ENCODE data around the gene MRAP. TPM values are rescaled to one million over a fixed set of nuclear protein-coding genes. Genes with fewer than 3 reads are reported as not detected.

The MRAP gene
- total and polyA plus RNA-seq, 2 experiments from 2014 or later, result not detected

- no peaks in the 10 kb centered on the region for H3K9me3 ChIP-seq (ENCODE audit: low read depth)
- 89 to 92% methylated on average over 6 of the region's 6 CpGs for WGBS, 2 experiments (ENCODE audit: low coverage in 1 of 2, low lambda C conversion rate in 2 of 2, missing lambda C conversion rate in 2 of 2)
- no peaks in the 10 kb centered on the region for H4K20me1 ChIP-seq (ENCODE audit: insufficient read depth)
- H2AFZ ChIP-seq, result no peak overlapping the region
- no peak overlapping the region for H3K9ac ChIP-seq
- H3K4me1 ChIP-seq (ENCODE audit: insufficient read depth), result 0 out of 2 replicates have a peak, but pooled peaks cover 1% of the 10 kb centered on the region
- H3K27me3 ChIP-seq (replicated peaks; ENCODE audit: insufficient read depth), result no peaks in the 10 kb centered on the region
- H3K36me3 ChIP-seq (ENCODE audit: low read depth), result no peaks in the 10 kb centered on the region
- H3K9me2 ChIP-seq (ENCODE audit: insufficient read depth), result no peaks in the 10 kb centered on the region
- H3F3A ChIP-seq (ENCODE audit: insufficient read depth), result peaks cover 5% of the 10 kb centered on the region; the same call in 1 of the 2 replicates
- H3K4me3 ChIP-seq, result no peak overlapping the region
- no peak overlapping the region for H3K4me2 ChIP-seq (ENCODE audit: unreplicated experiment)
- no peak for DNase-seq
- no peak for TF ChIP-seq EZH2phosphoT487 (IDR thresholded peaks at IDR 0.05; ENCODE audit: insufficient read depth, low read depth)
- no peak for TF ChIP-seq EZH2 (IDR thresholded peaks at IDR 0.05; ENCODE audit: insufficient read depth, poor library complexity, severe bottlenecking)
- in situ Hi-C loops (cut with MboI), result no loop called here
- H3K27ac ChIP-seq, result no peak overlapping the region
- peaks cover 5% of the 10 kb centered on the region for H3K79me2 ChIP-seq (ENCODE audit: insufficient read depth)
Measured at GRCh38 chr21:32282992-32283391, 15.7 kb upstream of the MRAP start.

GRCh38 chr21:32285476-32285875, 13.2 kb upstream of the MRAP start:
- Histone ChIP-seq H3K9ac (no peak overlapping the region), H3K27me3 (replicated peaks; ENCODE audit: insufficient read depth) (no peaks in the 10 kb centered on the region), H3F3A (ENCODE audit: insufficient read depth) (no peaks in the 10 kb centered on the region), H3K4me2 (ENCODE audit: unreplicated experiment) (no peak overlapping the region), H3K79me2 (ENCODE audit: insufficient read depth) (0 out of 2 replicates have a peak, but pooled peaks cover 5% of the 10 kb centered on the region), H4K20me1 (ENCODE audit: insufficient read depth) (no peaks in the 10 kb centered on the region), H3K27ac (no peak overlapping the region), H2AFZ (no peak overlapping the region), H3K36me3 (ENCODE audit: low read depth) (no peaks in the 10 kb centered on the region), H3K9me3 (ENCODE audit: low read depth) (no peaks in the 10 kb centered on the region), H3K9me2 (ENCODE audit: insufficient read depth) (no peaks in the 10 kb centered on the region), H3K4me3 (no peak overlapping the region), H3K4me1 (ENCODE audit: insufficient read depth) (no peaks in the 10 kb centered on the region)
- TF ChIP-seq EZH2 (IDR thresholded peaks at IDR 0.05; ENCODE audit: insufficient read depth, poor library complexity, severe bottlenecking), result no peak
- TF ChIP-seq EZH2phosphoT487 (IDR thresholded peaks at IDR 0.05; ENCODE audit: insufficient read depth, low read depth), result no peak
- DNase-seq, result no peak
- in situ Hi-C loops (cut with MboI), result no loop called here
- WGBS, 2 experiments (ENCODE audit: low coverage in 1 of 2, low lambda C conversion rate in 2 of 2, missing lambda C conversion rate in 2 of 2), result 86 to 90% methylated on average over 4 of the region's 4 CpGs

- in situ Hi-C loops (cut with MboI), result no loop called here
- Histone ChIP-seq H3K4me2 (ENCODE audit: unreplicated experiment) (no peak overlapping the region), H3K4me3 (no peak overlapping the region), H3K9ac (no peak overlapping the region), H3K27ac (no peak overlapping the region), H3F3A (ENCODE audit: insufficient read depth) (no peaks in the 10 kb centered on the region), H3K4me1 (ENCODE audit: insufficient read depth) (no peaks in the 10 kb centered on the region), H3K9me2 (ENCODE audit: insufficient read depth) (no peaks in the 10 kb centered on the region), H4K20me1 (ENCODE audit: insufficient read depth) (no peaks in the 10 kb centered on the region), H3K27me3 (replicated peaks; ENCODE audit: insufficient read depth) (no peaks in the 10 kb centered on the region), H3K9me3 (ENCODE audit: low read depth) (no peaks in the 10 kb centered on the region), H3K79me2 (ENCODE audit: insufficient read depth) (no peaks in the 10 kb centered on the region), H3K36me3 (ENCODE audit: low read depth) (no peaks in the 10 kb centered on the region), H2AFZ (no peak overlapping the region)
- DNase-seq, result no peak
- 88 to 93% methylated on average over 7 of the region's 7 CpGs for whole genome bisulfite sequencing, 2 experiments (ENCODE audit: low coverage in 1 of 2, low lambda C conversion rate in 2 of 2, missing lambda C conversion rate in 2 of 2)
- TF ChIP-seq EZH2phosphoT487 (IDR thresholded peaks at IDR 0.05; ENCODE audit: insufficient read depth, low read depth), result no peak
- no peak for TF ChIP-seq EZH2 (IDR thresholded peaks at IDR 0.05; ENCODE audit: insufficient read depth, poor library complexity, severe bottlenecking)
Measured at GRCh38 chr21:32297449-32297848, 1.2 kb upstream of the MRAP start.

- Histone ChIP-seq H3K79me2 (ENCODE audit: insufficient read depth) (no peaks in the 10 kb centered on the region), H3K4me2 (ENCODE audit: unreplicated experiment) (no peak overlapping the region), H3K4me3 (no peak overlapping the region), H3K4me1 (ENCODE audit: insufficient read depth) (no peaks in the 10 kb centered on the region), H3K9me3 (ENCODE audit: low read depth) (no peaks in the 10 kb centered on the region), H3K27me3 (replicated peaks; ENCODE audit: insufficient read depth) (no peaks in the 10 kb centered on the region), H3K9ac (no peak overlapping the region), H3K9me2 (ENCODE audit: insufficient read depth) (no peaks in the 10 kb centered on the region), H3K27ac (no peak overlapping the region), H3F3A (ENCODE audit: insufficient read depth) (no peaks in the 10 kb centered on the region), H3K36me3 (ENCODE audit: low read depth) (no peaks in the 10 kb centered on the region), H4K20me1 (ENCODE audit: insufficient read depth) (no peaks in the 10 kb centered on the region), H2AFZ (no peak overlapping the region)
- in situ Hi-C loops (cut with MboI), result no loop called here
- DNase-seq, result no peak
- WGBS, 2 experiments (ENCODE audit: low coverage in 1 of 2, low lambda C conversion rate in 2 of 2, missing lambda C conversion rate in 2 of 2), result 87 to 89% methylated on average over 6 of the region's 6 CpGs
- TF ChIP-seq EZH2 (IDR thresholded peaks at IDR 0.05; ENCODE audit: insufficient read depth, poor library complexity, severe bottlenecking) (no peak), EZH2phosphoT487 (IDR thresholded peaks at IDR 0.05; ENCODE audit: insufficient read depth, low read depth) (no peak)
Measured at GRCh38 chr21:32298148-32298559, 501 bp upstream of the MRAP start.

GRCh38 chr21:32299695-32300094, 1.0 kb downstream of the MRAP start:
- H3F3A ChIP-seq (ENCODE audit: insufficient read depth), result no peaks in the 10 kb centered on the region
- H3K4me2 ChIP-seq (ENCODE audit: unreplicated experiment), result no peak overlapping the region
- in situ Hi-C loops (cut with MboI), result no loop called here
- no peak for TF ChIP-seq EZH2phosphoT487 (IDR thresholded peaks at IDR 0.05; ENCODE audit: insufficient read depth, low read depth)
- no peak for TF ChIP-seq EZH2 (IDR thresholded peaks at IDR 0.05; ENCODE audit: insufficient read depth, poor library complexity, severe bottlenecking)
- 95% methylated on average over 6 of the region's 6 CpGs for WGBS, 2 experiments (ENCODE audit: low coverage in 1 of 2, low lambda C conversion rate in 2 of 2, missing lambda C conversion rate in 2 of 2)
- no peaks in the 10 kb centered on the region for H3K27me3 ChIP-seq (replicated peaks; ENCODE audit: insufficient read depth)
- no peaks in the 10 kb centered on the region for H3K9me2 ChIP-seq (ENCODE audit: insufficient read depth)
- H2AFZ ChIP-seq, result no peak overlapping the region
- no peaks in the 10 kb centered on the region for H3K36me3 ChIP-seq (ENCODE audit: low read depth)
- H3K4me1 ChIP-seq (ENCODE audit: insufficient read depth), result no peaks in the 10 kb centered on the region
- H3K9ac ChIP-seq, result no peak overlapping the region
- H3K27ac ChIP-seq, result no peak overlapping the region
- no peak for DNase-seq
- no peak overlapping the region for H3K4me3 ChIP-seq
- no peaks in the 10 kb centered on the region for H3K9me3 ChIP-seq (ENCODE audit: low read depth)
- no peaks in the 10 kb centered on the region for H4K20me1 ChIP-seq (ENCODE audit: insufficient read depth)
- no peaks in the 10 kb centered on the region for H3K79me2 ChIP-seq (ENCODE audit: insufficient read depth)

Measured in GM23248 (cell line).